HCT116 (cell line): ENCODE measurements around the gene PLBD2. TPM values are rescaled to one million over a fixed set of nuclear protein-coding genes. Genes with fewer than 3 reads are reported as not detected.

Experiments used
- ATAC-seq: fragments of 200-7000 bp; cut with Tn5 transposase; 2 replicates; pipeline ENCODE4 v1.9.1; 2020; ENCODE audit warnings: mild to moderate bottlenecking, moderate library complexity
- BruUV-seq: library from RNA; stranded (reverse); fragments of 400-500 nt; replicated peaks from 2 replicates; lab custom pipeline; 2021; lab: Mats Ljungman, UMichigan
- CTCF ChIA-PET: fragments of 300-600 bp; sonication (Branson Sonifier 250); formaldehyde crosslinking; loops from one replicate; lab custom pipeline; 2021; ENCODE audit warnings: antibody characterized with exemption; lab: Charles Lee
- POLR2A ChIA-PET: fragments of 300-600, 350-600 bp; sonication (Branson Sonifier 250); formaldehyde crosslinking; loops from one replicate; lab custom pipeline; 2021; ENCODE audit warnings: antibody characterized with exemption; lab: Charles Lee
- RAD21 ChIA-PET, 2 experiments: fragments of 300-600 bp; sonication (Branson Sonifier 250); formaldehyde crosslinking; loops; one replicate each; lab custom pipeline; 2023; ENCODE audit warnings: low total read pairs in 2 of 2; ENCODE audit not compliant: uncharacterized antibody in 2 of 2, unreplicated experiment in 2 of 2, low non-redundant PET in 1 of 2; lab: Charles Lee
- DNase-seq: peaks from one replicate; pipeline ENCODE4 v3.0.0-alpha.2; 2010; ENCODE audit warnings: low read depth, low spot score
- H2AFZ ChIP-seq: fragments of 200-600 bp; shearing (Covaris generic), sonication (generic); 2 replicates; pipeline ENCODE4 v1.6.1; 2017; ENCODE audit warnings: low read depth, mixed run types, mixed read lengths, antibody characterized with exemption, low read length; ENCODE audit not compliant: poor library complexity, severe bottlenecking
- H3K27ac ChIP-seq: 2 replicates; pipeline ENCODE4 v1.5.1; 2012; ENCODE audit warnings: low read depth, low read length
- H3K27me3 ChIP-seq: fragments of 200-600 bp; sonication (generic); 2 replicates; pipeline ENCODE4 v1.6.1; 2016; ENCODE audit warnings: mixed run types, low read length, mixed read lengths; ENCODE audit not compliant: insufficient read depth
- H3K36me3 ChIP-seq, 2 experiments: fragments of 200-500 bp in 1 of 2; fragments of 200-600 bp in 1 of 2; sonication (Bioruptor generic) in 1 of 2; sonication (generic) in 1 of 2; 2 replicates each; pipeline versions ENCODE4 v1.5.1 to v1.6.1; 2014 to 2016; ENCODE audit warnings: low read length in 2 of 2, inconsistent platforms in 1 of 2, mixed read lengths in 1 of 2, mixed run types in 1 of 2; ENCODE audit not compliant: insufficient read depth in 2 of 2, control insufficient read depth in 1 of 2
- H3K4me1 ChIP-seq, 2 experiments: fragments of 200-600 bp in 1 of 2; sonication (generic) in 1 of 2; 2 replicates each; pipeline versions ENCODE4 v1.5.1 to v1.6.1; 2012 to 2017; ENCODE audit warnings: low read length in 2 of 2, inconsistent platforms in 1 of 2, mild to moderate bottlenecking in 1 of 2, mixed read lengths in 1 of 2, mixed run types in 1 of 2, moderate library complexity in 1 of 2; ENCODE audit not compliant: insufficient read depth in 2 of 2, control insufficient read depth in 1 of 2
- H3K4me2 ChIP-seq: fragments of 200-600 bp; sonication (generic); 2 replicates; pipeline ENCODE4 v1.6.1; 2017; ENCODE audit warnings: mixed run types, low read length, mixed read lengths
- H3K4me3 ChIP-seq, 2 experiments: fragments of 200-600 bp in 1 of 2; sonication (generic) in 1 of 2; replicated peaks in 1 of 2; 2 replicates each; pipeline ENCODE4 v1.5.1; 2011 to 2016; ENCODE audit warnings: low read length in 2 of 2, control low read depth in 1 of 2, low read depth in 1 of 2, mild to moderate bottlenecking in 1 of 2, mixed read lengths in 1 of 2, mixed run types in 1 of 2
- H3K79me2 ChIP-seq: fragments of 200-600 bp; sonication (generic); 2 replicates; pipeline ENCODE4 v1.6.1; 2017; ENCODE audit warnings: mild to moderate bottlenecking, mixed run types, low read length, moderate library complexity, mixed read lengths; ENCODE audit not compliant: insufficient read depth
- H3K9ac ChIP-seq: fragments of 200-600 bp; sonication (generic); 2 replicates; pipeline ENCODE4 v1.6.1; 2016; ENCODE audit warnings: low read length, mixed read lengths
- H3K9me2 ChIP-seq: fragments of 200-600 bp; sonication (generic), shearing (Covaris generic); 2 replicates; pipeline ENCODE4 v1.6.1; 2017; ENCODE audit warnings: mixed run types, mild to moderate bottlenecking, moderate library complexity; ENCODE audit not compliant: insufficient read depth
- H3K9me3 ChIP-seq, 2 experiments: fragments of 200-500 bp in 1 of 2; fragments of 200-600 bp in 1 of 2; sonication (Bioruptor generic) in 1 of 2; sonication (generic) in 1 of 2; 2 replicates each; pipeline ENCODE4 v1.6.1; 2014 to 2017; ENCODE audit warnings: low read length in 2 of 2, mixed read lengths in 2 of 2, inconsistent platforms in 1 of 2, low read depth in 1 of 2, mild to moderate bottlenecking in 1 of 2, mixed run types in 1 of 2, moderate library complexity in 1 of 2; ENCODE audit not compliant: control insufficient read depth in 1 of 2, insufficient read depth in 1 of 2
- H4K20me1 ChIP-seq: fragments of 200-600 bp; sonication (generic), shearing (Covaris generic); 2 replicates; pipeline ENCODE4 v1.6.1; 2017; ENCODE audit warnings: mixed run types, mild to moderate bottlenecking, moderate library complexity; ENCODE audit not compliant: insufficient read depth
- CBX3 ChIP-seq: IDR thresholded peaks from 2 replicates; pipeline ENCODE4 v1.6.1; 2012; ENCODE audit warnings: low read depth
- CEBPB ChIP-seq: IDR thresholded peaks from 2 replicates; pipeline ENCODE4 v1.6.1; 2012; ENCODE audit warnings: low read depth
- EGR1 ChIP-seq: IDR thresholded peaks from 2 replicates; pipeline ENCODE4 v1.6.1; 2012; ENCODE audit warnings: low read depth
- ELF1 ChIP-seq: IDR thresholded peaks from 2 replicates; pipeline ENCODE4 v1.6.1; 2012; ENCODE audit warnings: low read depth, borderline replicate concordance
- EZH2 ChIP-seq: fragments of 200-600 bp; sonication (generic); IDR thresholded peaks from 2 replicates; pipeline ENCODE4 v1.6.1; 2017; ENCODE audit warnings: antibody characterized with exemption, mixed run types
- EZH2phosphoT487 ChIP-seq: fragments of 200-600 bp; IDR thresholded peaks from 2 replicates; pipeline ENCODE4 v1.6.1; 2018; ENCODE audit warnings: antibody characterized with exemption, borderline replicate concordance
- FOSL1 ChIP-seq: IDR thresholded peaks from 2 replicates; pipeline ENCODE4 v1.6.1; 2012; ENCODE audit warnings: low read depth
- MAX ChIP-seq: IDR thresholded peaks from 2 replicates; pipeline ENCODE4 v1.6.1; 2012
- POLR2A ChIP-seq: IDR thresholded peaks from 2 replicates; pipeline ENCODE4 v1.7.0; 2011; ENCODE audit warnings: borderline replicate concordance; ENCODE audit not compliant: insufficient read depth, insufficient read length; ENCODE audit errors: extremely low read depth
- RAD21 ChIP-seq: IDR thresholded peaks from 2 replicates; pipeline ENCODE4 v1.6.1; 2012; ENCODE audit warnings: low read depth, mild to moderate bottlenecking
- intact Hi-C: fragments of 100-400 bp; cut with micrococcal nuclease; formaldehyde crosslinking; loops from 2 replicates; pipeline ENCODE4 v1.10.0; 2022
- total RNA-seq: library from RNA; stranded (reverse); gene quantifications from one replicate; pipeline ENCODE4 v1.2.1, GENCODE V29; 2021; ENCODE audit not compliant: unreplicated experiment

Gene PLBD2
- total RNA-seq, 1 experiment from 2014 or later, result 45.0 TPM

DNA sequence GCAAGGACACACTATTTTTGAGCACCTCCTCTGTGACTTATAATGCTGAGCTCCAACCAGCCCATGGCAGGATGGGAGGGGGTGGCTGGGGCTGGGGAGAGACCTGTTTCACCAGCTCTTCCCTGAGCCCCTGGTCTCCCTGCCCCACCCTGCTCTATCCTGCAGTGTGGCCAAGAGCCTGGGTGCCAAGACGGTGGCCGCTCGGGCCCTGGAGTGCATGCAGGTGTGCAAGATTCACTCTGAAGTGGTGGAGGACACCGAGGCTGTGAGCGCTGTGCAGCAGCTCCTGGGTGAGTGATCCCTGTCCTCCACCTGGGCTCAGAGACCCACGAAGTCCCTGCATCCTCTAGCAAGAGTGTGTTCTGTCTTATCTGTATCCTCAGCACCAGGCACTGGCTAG is 78.2 kb downstream of the PLBD2 start:
- no peak for TF ChIP-seq CEBPB
- TF ChIP-seq MAX, result no peak
- no peak for TF ChIP-seq ELF1
- TF ChIP-seq POLR2A, result no peak
- no peak for TF ChIP-seq EGR1
- TF ChIP-seq FOSL1, result no peak
- TF ChIP-seq EZH2phosphoT487, result no peak
- TF ChIP-seq, all 23 proteins: peak for 0
- no peaks in the 10 kb centered on the region for H3K36me3 ChIP-seq
- no peak overlapping the region for H3K9ac ChIP-seq
- ATAC-seq (no peak), DNase-seq (no peak)
- ChIA-PET CTCF (interaction anchor here (1.7 kb wide), 1 partner anchor 11 kb away, joined by 4 read pairs; no protein-coding TSS in a partner anchor), POLR2A (no interaction called here), RAD21 (no interaction called here)
- H3K27me3 ChIP-seq, result no peaks in the 10 kb centered on the region
- H2AFZ ChIP-seq, result no peak overlapping the region
- intact Hi-C loops, result no loop called here
- H3K4me3 ChIP-seq, result no peak overlapping the region
- H3K9me2 ChIP-seq, result no peaks in the 10 kb centered on the region
- no peak overlapping the region for H3K27ac ChIP-seq
- no peaks in the 10 kb centered on the region for H4K20me1 ChIP-seq
- no TSS peak for BruUV-seq
- H3K4me1 ChIP-seq, result no peaks in the 10 kb centered on the region
- no peaks in the 10 kb centered on the region for H3K79me2 ChIP-seq
- H3K9me3 ChIP-seq, result no peaks in the 10 kb centered on the region
- H3K4me2 ChIP-seq, result no peak overlapping the region

GRCh38 chr12:113436993-113437728 is 78.8 kb downstream of the PLBD2 start:
- intact Hi-C loops, result no loop called here
- TF ChIP-seq CBX3 (no peak), RAD21 (no peak), FOSL1 (no peak), ELF1 (no peak), EZH2 (no peak)
- DNase-seq (no peak), ATAC-seq (no peak)
- Histone ChIP-seq H2AFZ (no peak overlapping the region), H3K27me3 (no peaks in the 10 kb centered on the region), H3K9ac (no peak overlapping the region), H3K79me2 (no peaks in the 10 kb centered on the region), H3K4me2 (no peak overlapping the region), H3K4me1 (no peaks in the 10 kb centered on the region), H3K27ac (no peak overlapping the region), H3K9me2 (no peaks in the 10 kb centered on the region), H3K36me3 (no peaks in the 10 kb centered on the region), H3K9me3 (no peaks in the 10 kb centered on the region), H3K4me3 (no peak overlapping the region), H4K20me1 (no peaks in the 10 kb centered on the region)
- ChIA-PET CTCF (interaction anchor here (1.7 kb wide), 1 partner anchor 12 kb away, joined by 4 read pairs; no protein-coding TSS in a partner anchor), RAD21 (no interaction called here), POLR2A (no interaction called here)
- BruUV-seq, result no TSS peak
